ENCODE measurements around the gene RHOU. TPM values are rescaled to one million over a fixed set of nuclear protein-coding genes. Genes with fewer than 3 reads are reported as not detected.

The RHOU gene
- total RNA-seq, 4 donors from 2014 or later = 5.5 to 8.9 (median 6.1) TPM

- H3K27ac ChIP-seq = no peak overlapping the region
- no peak overlapping the region for H3K4me3 ChIP-seq
- peaks cover 30% of the 10 kb centered on the region for H3K36me3 ChIP-seq
- H3K27me3 ChIP-seq = peaks cover 3% of the 10 kb centered on the region
- H3K9me3 ChIP-seq = no peaks in the 10 kb centered on the region
- WGBS = 91% methylated on average over 6 of the region's 6 CpGs
- peaks cover 16% of the 10 kb centered on the region for H3K4me1 ChIP-seq
- TF ChIP-seq EP300 (IDR thresholded peaks at IDR 0.05) = no peak
- TF ChIP-seq POLR2A (IDR thresholded peaks at IDR 0.05) = no peak
- no peak for TF ChIP-seq CTCF (IDR thresholded peaks at IDR 0.05)
- TF ChIP-seq POLR2AphosphoS5 (IDR thresholded peaks at IDR 0.05) = no peak
- no peak for DNase-seq (ENCODE audit: low spot score in 2 of 2)
These were observed 9.1 kb downstream of the RHOU start for GRCh38 chr1:228744356-228744755.

GRCh38 chr1:228744918-228745317 lies 9.6 kb downstream of the RHOU start:
- H3K27ac ChIP-seq = no peak overlapping the region
- H3K9me3 ChIP-seq = no peaks in the 10 kb centered on the region
- H3K27me3 ChIP-seq = peaks cover 3% of the 10 kb centered on the region
- no peak overlapping the region for H3K4me3 ChIP-seq
- peaks cover 10% of the 10 kb centered on the region for H3K4me1 ChIP-seq
- TF ChIP-seq CTCF (IDR thresholded peaks at IDR 0.05) (no peak), EP300 (IDR thresholded peaks at IDR 0.05) (no peak), POLR2AphosphoS5 (IDR thresholded peaks at IDR 0.05) (no peak), POLR2A (IDR thresholded peaks at IDR 0.05) (no peak)
- 92% methylated on average over 6 of the region's 6 CpGs for WGBS
- peaks cover 30% of the 10 kb centered on the region for H3K36me3 ChIP-seq
- DNase-seq (ENCODE audit: low spot score in 2 of 2) = no peak

DNA sequence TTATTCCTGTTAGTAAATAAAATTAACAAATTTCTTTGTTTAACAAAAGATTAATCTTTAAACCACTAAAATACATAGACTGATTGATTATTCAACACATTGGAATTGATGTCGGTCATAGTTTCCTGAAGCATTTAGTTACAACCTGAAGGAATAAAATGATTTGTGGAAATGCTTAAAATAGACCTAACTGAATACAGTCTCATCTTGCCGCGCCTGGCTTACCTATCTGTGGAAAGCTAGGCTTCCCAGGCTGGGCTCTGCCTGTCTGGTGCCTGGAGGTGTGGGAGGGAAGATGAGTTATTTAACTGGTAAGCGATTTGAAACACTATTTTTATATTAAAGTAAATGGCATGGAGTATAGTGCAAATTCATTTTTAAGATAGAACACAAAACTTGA lies 10.2 kb downstream of the RHOU start:
- Histone ChIP-seq H3K27ac (no peak overlapping the region), H3K9me3 (no peaks in the 10 kb centered on the region), H3K27me3 (peaks cover 3% of the 10 kb centered on the region), H3K4me1 (peaks cover 7% of the 10 kb centered on the region), H3K36me3 (peaks cover 30% of the 10 kb centered on the region), H3K4me3 (no peak overlapping the region)
- DNase-seq (ENCODE audit: low spot score in 2 of 2) = no peak
- 73% methylated on average over 4 of the region's 4 CpGs for WGBS
- TF ChIP-seq POLR2AphosphoS5 (IDR thresholded peaks at IDR 0.05) (no peak), EP300 (IDR thresholded peaks at IDR 0.05) (no peak), CTCF (IDR thresholded peaks at IDR 0.05) (no peak), POLR2A (IDR thresholded peaks at IDR 0.05) (no peak)

DNA sequence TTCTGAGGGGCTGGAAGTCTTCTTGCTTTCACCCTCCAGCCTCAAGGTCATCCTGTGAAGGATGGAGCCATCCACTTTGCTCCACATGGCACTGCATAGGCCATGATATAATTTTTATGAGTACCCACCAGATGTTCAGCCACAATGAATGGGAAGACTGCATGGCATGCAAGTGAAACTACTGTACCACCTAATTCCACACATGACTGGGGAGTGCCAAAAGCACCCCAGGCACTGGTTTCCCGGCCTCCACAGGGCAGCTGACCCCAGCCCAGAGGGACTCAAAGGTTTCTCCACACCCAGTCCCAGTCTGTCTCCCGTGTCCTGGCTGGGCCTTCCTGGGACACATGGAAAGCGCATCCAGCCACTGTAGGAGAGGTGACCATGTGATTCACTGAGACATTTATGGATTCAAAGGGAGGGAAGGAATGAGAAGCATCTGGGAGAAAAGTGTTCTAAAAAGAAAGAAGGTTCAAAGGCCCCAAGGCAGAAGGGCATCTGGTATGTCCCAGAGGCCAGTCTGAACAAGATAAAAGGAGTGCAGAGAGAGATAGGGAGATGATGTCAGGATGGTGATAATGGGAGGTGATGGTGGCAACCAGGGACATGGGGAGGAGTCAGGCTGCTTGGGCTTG lies 12.1 kb downstream of the RHOU start:
- no peak overlapping the region for H3K4me3 ChIP-seq
- no peak overlapping the region for H3K27ac ChIP-seq
- TF ChIP-seq POLR2AphosphoS5 (IDR thresholded peaks at IDR 0.05) (no peak), POLR2A (IDR thresholded peaks at IDR 0.05) (no peak), EP300 (IDR thresholded peaks at IDR 0.05) (no peak), CTCF (IDR thresholded peaks at IDR 0.05) (no peak)
- peaks cover 30% of the 10 kb centered on the region for H3K36me3 ChIP-seq
- H3K4me1 ChIP-seq = no peaks in the 10 kb centered on the region
- H3K27me3 ChIP-seq = peaks cover 7% of the 10 kb centered on the region
- WGBS = 91% methylated on average over 3 of the region's 3 CpGs
- no peak for DNase-seq (ENCODE audit: low spot score in 2 of 2)
- no peaks in the 10 kb centered on the region for H3K9me3 ChIP-seq

- DNase-seq (ENCODE audit: low spot score in 2 of 2) = no peak
- no peak overlapping the region for H3K27ac ChIP-seq
- 84% methylated on average over 2 of the region's 2 CpGs for WGBS
These were observed 12.8 kb downstream of the RHOU start for GRCh38 chr1:228748029-228748428.

More at GRCh38 chr1:228748029-228748428, 12.8 kb downstream of the RHOU start:
- Histone ChIP-seq H3K4me1 (no peaks in the 10 kb centered on the region), H3K4me3 (no peak overlapping the region), H3K27me3 (peaks cover 7% of the 10 kb centered on the region), H3K9me3 (no peaks in the 10 kb centered on the region), H3K36me3 (peaks cover 26% of the 10 kb centered on the region)
- TF ChIP-seq EP300 (IDR thresholded peaks at IDR 0.05) = no peak
- TF ChIP-seq POLR2AphosphoS5 (IDR thresholded peaks at IDR 0.05) = no peak
- TF ChIP-seq POLR2A (IDR thresholded peaks at IDR 0.05) = no peak
- TF ChIP-seq CTCF (IDR thresholded peaks at IDR 0.05) = no peak
